Measurements from ENCODE around the gene PLK5. TPM values are rescaled to one million over a fixed set of nuclear protein-coding genes. Genes with fewer than 3 reads are reported as not detected.
A peak's percentile ranks its signal among the peaks of the same experiment; 100 is the strongest.
"Not testable (repeated sequence)": the region's sequence is repeated elsewhere in the genome, so short reads cannot be mapped to it uniquely, and the experiment has no call there.

PLK5 gene
- total RNA-seq, 1 donor: not detected

- no peak overlapping the region for H3K4me3 ChIP-seq (ENCODE audit: low read depth, low read length)
- TF ChIP-seq, protein P1, sequence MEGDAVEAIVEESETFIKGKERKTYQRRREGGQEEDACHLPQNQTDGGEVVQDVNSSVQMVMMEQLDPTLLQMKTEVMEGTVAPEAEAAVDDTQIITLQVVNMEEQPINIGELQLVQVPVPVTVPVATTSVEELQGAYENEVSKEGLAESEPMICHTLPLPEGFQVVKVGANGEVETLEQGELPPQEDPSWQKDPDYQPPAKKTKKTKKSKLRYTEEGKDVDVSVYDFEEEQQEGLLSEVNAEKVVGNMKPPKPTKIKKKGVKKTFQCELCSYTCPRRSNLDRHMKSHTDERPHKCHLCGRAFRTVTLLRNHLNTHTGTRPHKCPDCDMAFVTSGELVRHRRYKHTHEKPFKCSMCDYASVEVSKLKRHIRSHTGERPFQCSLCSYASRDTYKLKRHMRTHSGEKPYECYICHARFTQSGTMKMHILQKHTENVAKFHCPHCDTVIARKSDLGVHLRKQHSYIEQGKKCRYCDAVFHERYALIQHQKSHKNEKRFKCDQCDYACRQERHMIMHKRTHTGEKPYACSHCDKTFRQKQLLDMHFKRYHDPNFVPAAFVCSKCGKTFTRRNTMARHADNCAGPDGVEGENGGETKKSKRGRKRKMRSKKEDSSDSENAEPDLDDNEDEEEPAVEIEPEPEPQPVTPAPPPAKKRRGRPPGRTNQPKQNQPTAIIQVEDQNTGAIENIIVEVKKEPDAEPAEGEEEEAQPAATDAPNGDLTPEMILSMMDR (IDR thresholded peaks at IDR 0.05; ENCODE audit: insufficient read depth, low read length): no peak
- DNase-seq (ENCODE audit: low read depth): no peak
Measured at GRCh38 chr19:1538978-1539377, 15.1 kb downstream of the PLK5 start.

DNA sequence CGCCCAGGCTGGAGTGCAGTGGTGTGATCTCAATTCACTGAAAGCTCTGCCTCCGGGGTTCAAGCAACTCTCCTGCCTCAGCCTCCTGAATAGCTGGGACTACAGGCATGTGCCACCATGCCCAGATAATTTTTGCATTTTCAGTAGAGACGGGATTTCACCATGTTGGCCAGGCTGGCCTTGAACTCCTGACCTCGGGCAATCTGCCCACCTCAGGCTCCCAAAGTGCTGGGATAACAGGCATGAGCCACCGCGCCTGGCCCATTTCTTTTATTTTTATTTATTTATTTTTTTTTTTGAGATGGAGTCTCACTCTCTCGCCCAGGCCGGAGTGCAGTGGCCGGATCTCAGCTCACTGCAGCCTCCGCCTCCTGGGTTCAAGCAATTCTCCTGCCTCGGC is 15.9 kb downstream of the PLK5 start:
- H3K4me3 ChIP-seq (ENCODE audit: low read depth, low read length); DNase-seq (ENCODE audit: low read depth): not testable (repeated sequence)

DNA sequence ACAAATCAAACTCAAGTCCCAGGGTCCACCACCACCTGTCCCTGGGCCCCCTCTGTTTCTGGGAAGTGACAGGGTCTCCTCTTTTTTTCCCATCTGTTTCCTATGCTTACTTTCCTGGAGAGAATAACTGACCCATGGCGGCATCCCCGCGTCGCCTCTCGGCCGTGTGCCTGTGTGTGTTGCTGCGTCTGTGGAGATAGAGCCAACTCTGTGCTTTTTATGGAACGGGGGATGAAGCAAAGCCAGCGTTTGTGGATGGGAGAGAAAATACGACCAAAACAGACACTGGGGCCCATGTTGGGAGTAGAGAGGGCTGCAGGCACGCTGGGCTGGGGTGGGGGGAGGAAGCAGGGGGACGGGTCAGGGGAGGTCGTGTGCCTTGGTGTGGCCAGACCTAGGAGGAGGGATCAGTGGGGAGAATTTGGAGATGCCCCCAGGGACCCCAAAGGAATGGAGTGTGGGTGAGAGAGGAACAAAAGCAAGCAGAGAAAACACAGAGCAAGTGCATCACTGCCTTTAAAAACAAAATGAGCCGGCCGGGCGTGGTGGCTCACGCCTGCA is 16.6 kb downstream of the PLK5 start:
- DNase-seq (ENCODE audit: low read depth): peak; percentile 2
- no peak overlapping the region for H3K4me3 ChIP-seq (ENCODE audit: low read depth, low read length)
- TF ChIP-seq, protein P1 (IDR thresholded peaks at IDR 0.05; ENCODE audit: insufficient read depth, low read length): no peak

DNA sequence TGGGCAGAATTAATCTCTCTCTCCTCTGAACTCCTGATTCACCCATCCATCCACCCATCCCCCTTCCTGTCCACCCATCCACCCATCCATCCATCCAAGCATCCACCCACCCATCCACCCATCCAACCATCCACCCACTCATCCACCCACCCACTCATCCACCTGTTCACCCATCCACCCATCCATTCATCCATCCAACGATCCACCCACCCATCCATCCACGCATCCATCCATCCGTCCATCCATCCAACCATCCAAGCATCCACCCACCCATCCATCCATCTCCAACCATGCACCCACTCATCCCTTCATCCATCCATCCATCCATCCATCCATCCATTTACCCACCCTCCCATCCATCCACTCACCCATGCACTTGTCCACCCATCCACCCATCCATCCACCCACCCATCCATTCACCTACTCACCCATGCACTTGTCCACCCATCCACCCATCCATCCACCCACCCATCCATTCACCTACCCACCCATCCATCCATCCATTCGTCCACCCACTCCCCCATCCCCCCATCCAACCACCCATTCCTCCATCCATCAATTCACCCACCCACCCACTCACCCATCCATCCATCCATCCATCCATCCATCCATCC is 25.6 kb downstream of the PLK5 start:
- DNase-seq (ENCODE audit: low read depth): no peak
- H3K4me3 ChIP-seq (ENCODE audit: low read depth, low read length): no peak overlapping the region
- TF ChIP-seq, protein P1 (IDR thresholded peaks at IDR 0.05; ENCODE audit: insufficient read depth, low read length): no peak

DNA sequence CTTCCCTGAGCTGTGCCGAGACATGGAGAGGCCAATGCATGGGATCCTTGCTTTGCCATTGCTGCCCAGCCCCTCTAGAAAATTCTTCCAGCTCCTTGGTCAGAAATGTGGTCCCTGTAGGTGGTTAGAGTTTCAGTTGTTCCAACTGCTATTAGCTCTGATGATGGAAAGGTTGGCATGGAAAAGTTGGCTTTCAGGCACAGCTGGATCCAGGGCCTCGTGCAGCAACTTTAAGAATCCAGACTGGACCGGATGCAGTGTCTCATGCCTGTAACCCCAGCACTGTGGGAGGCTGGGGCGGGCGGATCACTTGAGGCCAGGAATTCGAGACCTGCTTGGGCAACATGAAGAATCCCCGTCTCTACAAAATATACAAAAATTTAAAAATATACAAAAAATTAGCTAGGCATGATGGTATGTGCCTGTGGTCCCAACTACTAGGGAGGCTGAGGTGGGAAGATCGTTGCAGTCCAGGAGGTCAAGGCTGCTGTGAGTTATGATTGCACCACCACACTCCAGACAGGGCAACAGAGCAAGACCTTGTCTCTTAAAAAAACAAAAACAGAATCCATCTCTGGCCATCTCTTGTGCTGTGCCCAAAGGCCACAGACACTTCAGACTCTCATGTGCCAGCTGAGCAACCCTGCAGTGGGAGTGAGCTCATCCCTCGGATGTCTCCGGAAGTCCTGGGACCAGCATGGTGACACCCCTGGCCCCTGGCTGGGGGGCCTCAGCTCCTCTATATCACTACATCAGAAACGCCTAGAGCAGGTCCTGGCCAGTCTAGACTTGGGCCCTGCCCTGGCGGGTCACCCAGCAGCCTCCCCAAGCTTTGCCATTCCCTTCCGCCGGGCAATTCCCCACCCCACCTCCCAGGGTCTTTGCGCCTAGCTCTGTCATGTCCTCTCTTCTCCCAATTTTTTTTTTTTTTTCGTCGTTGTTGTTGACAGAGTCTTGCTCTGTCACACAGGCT is 27.5 kb downstream of the PLK5 start:
- TF ChIP-seq, protein P1 (IDR thresholded peaks at IDR 0.05; ENCODE audit: insufficient read depth, low read length): no peak
- H3K4me3 ChIP-seq (ENCODE audit: low read depth, low read length): no peak overlapping the region
- no peak for DNase-seq (ENCODE audit: low read depth)

DNA sequence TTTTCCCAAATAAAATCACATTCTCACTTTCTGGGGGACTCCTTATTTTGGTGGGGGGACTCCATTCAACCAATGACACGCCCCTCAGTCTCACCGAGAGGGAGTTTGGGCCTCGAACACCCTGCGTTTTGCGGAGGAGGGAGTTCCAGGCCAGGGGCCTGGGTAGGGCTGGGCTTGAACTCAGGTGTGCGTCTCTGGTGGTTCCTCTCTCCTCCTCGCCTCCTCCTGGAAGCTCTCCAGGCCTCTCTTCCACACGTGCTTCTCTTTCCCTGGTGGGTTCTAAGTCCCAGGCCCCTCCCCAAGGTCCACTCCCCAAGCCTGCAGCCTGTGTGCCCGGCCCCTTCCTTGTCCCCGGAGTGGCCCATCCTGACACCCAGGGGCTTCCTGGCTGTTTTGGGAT is 29.5 kb downstream of the PLK5 start:
- H3K4me3 ChIP-seq (ENCODE audit: low read depth, low read length): no peak overlapping the region
- DNase-seq (ENCODE audit: low read depth): no peak
- TF ChIP-seq, protein P1 (IDR thresholded peaks at IDR 0.05; ENCODE audit: insufficient read depth, low read length): no peak

GRCh38 chr19:1554968-1555367 is 31.1 kb downstream of the PLK5 start:
- H3K4me3 ChIP-seq (ENCODE audit: low read depth, low read length): no peak overlapping the region
- TF ChIP-seq, protein P1 (IDR thresholded peaks at IDR 0.05; ENCODE audit: insufficient read depth, low read length): no peak
- DNase-seq (ENCODE audit: low read depth): no peak

Measured in fibroblast of the aortic adventitia (primary cell).